T-cell (primary cell): ENCODE data around the gene CNTN5. TPM values are rescaled to one million over a fixed set of nuclear protein-coding genes. Genes with fewer than 3 reads are reported as not detected.

Experiments used
- ATAC-seq, 4 experiments: fragments of 200-7000 bp in 3 of 4; fragments of 150-1000 bp in 1 of 4; cut with Tn5 transposase; replicated peaks in 1 of 4; 1 replicate in 3 of 4; 2 replicates in 1 of 4; pipeline ENCODE4 v1.10.0; 2021; ENCODE audit warnings: moderate library complexity in 3 of 4, mild to moderate bottlenecking in 2 of 4, moderate number of reproducible peaks in 1 of 4
- CTCF ChIA-PET, 2 donors: fragments of 300-600 bp; sonication (Branson Sonifier 250); formaldehyde crosslinking; loops; one replicate each; lab custom pipeline; 2022; ENCODE audit warnings: antibody characterized with exemption in 2 of 2; lab: Charles Lee
- POLR2A ChIA-PET, 2 donors: fragments of 300-600 bp; sonication (Branson Sonifier 250); formaldehyde crosslinking; loops; one replicate each; lab custom pipeline; 2022; ENCODE audit warnings: antibody characterized with exemption in 2 of 2; lab: Charles Lee
- DNase-seq, 35 experiments: peaks; one replicate each; pipeline versions ENCODE4 v3.0.0 to v3.0.0-alpha.2; 2013 to 2023
- H3K27ac ChIP-seq: one replicate; pipeline ENCODE4 v1.5.1; 2013; ENCODE audit warnings: low read length
- H3K27me3 ChIP-seq, 2 experiments: replicated peaks in 1 of 2; 1 replicate in 1 of 2; 2 replicates in 1 of 2; pipeline versions ENCODE4 v1.6.1 to v1.7.0; 2013; ENCODE audit warnings: low read length in 1 of 2, mixed read lengths in 1 of 2; ENCODE audit not compliant: control insufficient read depth in 2 of 2, insufficient read depth in 2 of 2; ENCODE audit errors: extremely low read depth in 1 of 2
- H3K36me3 ChIP-seq, 2 donors: 1 replicate in 1 of 2; 2 replicates in 1 of 2; pipeline versions ENCODE4 v1.6.1 to v1.7.0; 2013; ENCODE audit warnings: low read length in 1 of 2; ENCODE audit not compliant: control insufficient read depth in 2 of 2, insufficient read depth in 1 of 2; ENCODE audit errors: extremely low read depth in 1 of 2
- H3K4me1 ChIP-seq, 2 experiments: 1 replicate in 1 of 2; 2 replicates in 1 of 2; pipeline versions ENCODE4 v1.6.1 to v1.7.0; 2013; ENCODE audit warnings: low read length in 2 of 2, mixed read lengths in 1 of 2; ENCODE audit not compliant: insufficient read depth in 2 of 2, control insufficient read depth in 1 of 2; ENCODE audit errors: extremely low read depth in 1 of 2
- H3K4me3 ChIP-seq, 2 donors: 1 replicate in 1 of 2; 2 replicates in 1 of 2; pipeline versions ENCODE4 v1.5.1 to v1.7.0; 2013; ENCODE audit warnings: mild to moderate bottlenecking in 2 of 2, low read length in 1 of 2, moderate library complexity in 1 of 2; ENCODE audit not compliant: control insufficient read depth in 1 of 2; ENCODE audit errors: extremely low read depth in 1 of 2
- H3K9me3 ChIP-seq: 2 replicates; pipeline ENCODE4 v1.7.0; 2013
- H3K27ac Mint-ChIP-seq, 2 donors: one replicate each; pipeline ENCODE4 v1.8.0; 2020 to 2021; ENCODE audit warnings: mild to moderate bottlenecking in 2 of 2, mixed read lengths in 2 of 2
- H3K27me3 Mint-ChIP-seq, 2 donors: one replicate each; pipeline ENCODE4 v1.8.0; 2021 to 2022; ENCODE audit warnings: mixed read lengths in 2 of 2
- H3K36me3 Mint-ChIP-seq: one replicate; pipeline ENCODE4 v1.8.0; 2021; ENCODE audit warnings: mixed read lengths
- H3K4me1 Mint-ChIP-seq, 3 donors: one replicate each; pipeline ENCODE4 v1.8.0; 2020 to 2022; ENCODE audit warnings: mixed read lengths in 3 of 3, mild to moderate bottlenecking in 1 of 3
- H3K4me3 Mint-ChIP-seq, 3 donors: one replicate each; pipeline ENCODE4 v1.8.0; 2020 to 2022; ENCODE audit warnings: mild to moderate bottlenecking in 3 of 3, mixed read lengths in 3 of 3, moderate library complexity in 3 of 3
- H3K9me3 Mint-ChIP-seq, 3 donors: one replicate each; pipeline ENCODE4 v1.8.0; 2020 to 2022; ENCODE audit warnings: mixed read lengths in 3 of 3
- WGBS: methylation state at CpG from one replicate; pipeline ENCODE4 v1.1.5; 2013; ENCODE audit warnings: missing lambda C conversion rate; ENCODE audit not compliant: insufficient coverage; 5-methylcytosine and 5-hydroxymethylcytosine counted together
- total RNA-seq, 35 experiments: library from RNA in 6 of 35; stranded (reverse) in 6 of 35; fragments of 120-200 nt in 1 of 35; gene quantifications; one replicate each; pipeline versions ENCODE4 v1.2.1 to v1.2.4 and lab custom pipeline; 2013 to 2026

The CNTN5 gene
- total RNA-seq, 5 donors from 2014 or later (not counting 1 experiment from before 2014, with no cell fraction given) = not detected

- H3K27me3 ChIP-seq = no peaks in the 10 kb centered on the region
- H3K4me1 ChIP-seq = no peaks in the 10 kb centered on the region
- WGBS = no CpG with 5 or more reads among the region's 6 CpGs
- H3K27ac ChIP-seq = no peak overlapping the region
- ATAC-seq (no peak), DNase-seq (no peak)
- no peaks in the 10 kb centered on the region for H3K36me3 Mint-ChIP-seq
- POLR2A ChIA-PET = no interaction called here
- no peaks in the 10 kb centered on the region for H3K4me1 Mint-ChIP-seq
- no peaks in the 10 kb centered on the region for H3K9me3 ChIP-seq
- H3K9me3 Mint-ChIP-seq = peaks cover 22 to 47% (median 36%) of the 10 kb centered on the region in 3 donors
- no peak overlapping the region for H3K27ac Mint-ChIP-seq
- H3K27me3 Mint-ChIP-seq = no peaks in the 10 kb centered on the region
- CTCF ChIA-PET = no interaction called here
- no peak overlapping the region for H3K4me3 ChIP-seq
- no peaks in the 10 kb centered on the region for H3K36me3 ChIP-seq
- no peak overlapping the region for H3K4me3 Mint-ChIP-seq
Observed at GRCh38 chr11:99693941-99694492, 673.3 kb downstream of the CNTN5 start.

DNA sequence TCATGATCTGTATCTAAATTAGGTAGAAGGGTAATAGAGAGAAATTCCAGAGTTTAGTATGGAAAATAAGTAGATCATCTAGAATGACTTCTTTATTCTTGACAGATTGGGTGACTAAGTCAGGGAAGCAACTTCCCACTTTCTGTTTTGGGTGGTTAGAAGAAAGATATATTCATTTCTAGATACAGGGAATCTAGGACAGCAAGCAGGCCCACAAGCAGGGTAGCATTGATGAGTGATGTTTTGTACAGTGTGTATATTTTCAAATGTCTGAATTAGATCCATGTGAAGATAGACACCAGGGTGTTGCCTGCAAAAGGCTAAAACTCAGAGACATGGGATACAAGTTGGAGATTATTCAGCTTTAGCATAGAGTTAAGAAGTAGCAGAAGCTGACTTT is 674.4 kb downstream of the CNTN5 start:
- DNase-seq (no peak), ATAC-seq (no peak)
- H3K27ac ChIP-seq = no peak overlapping the region
- Mint-ChIP-seq H3K27me3 (no peaks in the 10 kb centered on the region), H3K27ac (no peak overlapping the region), H3K4me1 (no peaks in the 10 kb centered on the region), H3K36me3 (no peaks in the 10 kb centered on the region), H3K4me3 (no peak overlapping the region), H3K9me3 (peaks cover 22 to 39% (median 30%) of the 10 kb centered on the region in 3 donors)
- ChIA-PET CTCF (no interaction called here), POLR2A (no interaction called here)
- no peaks in the 10 kb centered on the region for H3K9me3 ChIP-seq
- H3K36me3 ChIP-seq = no peaks in the 10 kb centered on the region
- no peaks in the 10 kb centered on the region for H3K27me3 ChIP-seq
- H3K4me1 ChIP-seq = no peaks in the 10 kb centered on the region
- H3K4me3 ChIP-seq = no peak overlapping the region

DNA sequence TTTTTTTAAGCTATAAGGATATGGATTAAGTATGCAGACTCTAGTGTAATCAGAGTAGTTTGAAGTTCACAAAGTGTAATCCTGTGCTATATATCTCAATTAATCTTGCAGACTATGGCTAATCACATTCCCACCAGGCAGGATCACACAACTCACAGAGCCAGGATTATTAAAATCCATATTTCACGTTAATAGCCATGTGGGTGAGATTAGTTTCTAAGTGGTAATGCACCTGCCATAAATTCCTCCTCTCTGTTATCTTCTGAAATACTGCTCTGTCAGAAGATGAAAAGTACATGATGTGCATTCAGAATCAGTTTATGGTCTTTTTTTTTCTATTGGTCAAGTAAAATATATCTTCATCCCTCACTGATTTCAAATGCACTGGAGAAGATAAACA is 686.1 kb downstream of the CNTN5 start:
- CTCF ChIA-PET = no interaction called here
- no CpG with 5 or more reads among the region's 1 CpG for WGBS
- no peaks in the 10 kb centered on the region for H3K9me3 ChIP-seq
- no peak overlapping the region for H3K27ac ChIP-seq
- Mint-ChIP-seq H3K4me1 (no peaks in the 10 kb centered on the region), H3K9me3 (peaks cover 13 to 14% (median 14%) of the 10 kb centered on the region in 3 donors), H3K27ac (no peak overlapping the region), H3K36me3 (no peaks in the 10 kb centered on the region), H3K4me3 (no peak overlapping the region), H3K27me3 (no peaks in the 10 kb centered on the region)
- H3K4me3 ChIP-seq = no peak overlapping the region
- no peak for ATAC-seq
- no peaks in the 10 kb centered on the region for H3K36me3 ChIP-seq
- DNase-seq = no peak
- H3K27me3 ChIP-seq = no peaks in the 10 kb centered on the region
- no peaks in the 10 kb centered on the region for H3K4me1 ChIP-seq
- POLR2A ChIA-PET = interaction anchor here in 1 of 2 donors (0.6 kb wide), 1 partner anchor 73 kb away, joined by 4 read pairs; no protein-coding TSS in a partner anchor

DNA sequence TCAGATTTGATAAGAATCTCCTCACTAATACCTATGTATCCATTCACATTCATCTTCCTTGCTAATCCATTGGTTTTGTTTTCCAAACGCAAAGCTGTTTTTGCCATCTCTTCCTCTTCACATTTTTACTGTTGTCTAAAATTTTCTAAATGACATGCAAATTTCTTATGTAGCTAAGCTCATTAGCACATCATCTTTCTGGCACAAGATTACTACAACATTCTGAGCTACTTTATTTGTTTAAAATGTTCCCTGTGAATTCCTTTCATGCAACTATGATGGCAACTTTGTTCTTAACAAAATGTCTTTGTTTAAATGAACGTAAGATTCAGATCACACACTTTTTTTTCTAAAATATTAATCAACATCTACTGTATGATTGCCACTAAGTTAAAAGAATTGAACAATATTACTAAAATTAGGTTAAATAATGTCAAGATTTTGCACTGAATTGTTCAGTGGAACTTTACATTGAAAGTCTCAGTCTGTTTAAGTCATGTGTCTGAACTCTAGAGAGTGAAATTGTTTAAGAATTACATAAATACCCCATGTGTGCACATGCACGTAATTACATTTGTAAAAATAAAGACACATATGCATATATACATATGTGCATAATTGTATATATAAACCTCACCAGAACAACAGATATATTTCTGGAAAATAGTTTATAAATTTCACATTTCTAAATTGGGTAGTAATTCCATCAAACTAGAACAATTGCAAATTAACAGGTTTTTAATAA is 688.4 kb downstream of the CNTN5 start:
- Mint-ChIP-seq H3K36me3 (no peaks in the 10 kb centered on the region), H3K27me3 (no peaks in the 10 kb centered on the region), H3K9me3 (peaks cover 19 to 23% (median 19%) of the 10 kb centered on the region in 3 donors), H3K4me1 (no peaks in the 10 kb centered on the region), H3K4me3 (no peak overlapping the region), H3K27ac (no peak overlapping the region)
- Histone ChIP-seq H3K36me3 (no peaks in the 10 kb centered on the region), H3K9me3 (no peaks in the 10 kb centered on the region), H3K4me1 (no peaks in the 10 kb centered on the region), H3K27me3 (no peaks in the 10 kb centered on the region), H3K4me3 (no peak overlapping the region), H3K27ac (no peak overlapping the region)
- ATAC-seq = no peak
- ChIA-PET POLR2A (no interaction called here), CTCF (no interaction called here)
- 80% methylated on average over 1 of the region's 3 CpGs for WGBS
- DNase-seq = no peak

DNA sequence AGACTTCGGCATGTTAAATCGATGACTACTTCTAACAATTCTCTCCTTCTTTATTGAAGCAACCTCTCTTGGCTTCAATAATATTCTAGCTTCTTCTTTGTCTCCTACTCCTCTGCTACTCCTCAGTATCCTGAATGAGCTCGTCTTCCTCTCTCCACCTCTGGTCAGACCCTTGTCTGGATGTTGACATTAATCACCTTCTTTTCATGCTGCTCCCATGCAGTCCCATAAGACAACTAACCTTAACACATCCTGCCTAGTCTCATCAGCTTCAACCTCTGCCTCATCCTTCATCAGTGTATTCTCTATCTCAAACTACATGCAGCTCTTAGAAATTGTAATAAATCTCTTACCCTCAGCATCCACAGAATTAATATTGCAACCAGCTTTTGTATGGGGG is 695.6 kb downstream of the CNTN5 start:
- no peaks in the 10 kb centered on the region for H3K27me3 Mint-ChIP-seq
- no peaks in the 10 kb centered on the region for H3K4me1 Mint-ChIP-seq
- Histone ChIP-seq H3K4me3 (no peak overlapping the region), H3K27me3 (no peaks in the 10 kb centered on the region), H3K9me3 (no peaks in the 10 kb centered on the region), H3K36me3 (no peaks in the 10 kb centered on the region), H3K27ac (no peak overlapping the region), H3K4me1 (no peaks in the 10 kb centered on the region)
- H3K9me3 Mint-ChIP-seq = peaks cover 18 to 31% (median 25%) of the 10 kb centered on the region in 3 donors
- no peaks in the 10 kb centered on the region for H3K36me3 Mint-ChIP-seq
- no peak for DNase-seq
- no peak for ATAC-seq
- 67% methylated on average over 3 of the region's 3 CpGs for WGBS
- ChIA-PET POLR2A (no interaction called here), CTCF (interaction anchor here in 1 of 2 donors (0.7 kb wide), 1 partner anchor 9 kb away, joined by 4 read pairs; no protein-coding TSS in a partner anchor)
- no peak overlapping the region for H3K27ac Mint-ChIP-seq
- H3K4me3 Mint-ChIP-seq = no peak overlapping the region

GRCh38 chr11:99718291-99718690 is 697.5 kb downstream of the CNTN5 start:
- ATAC-seq = no peak
- no peaks in the 10 kb centered on the region for H3K36me3 ChIP-seq
- CTCF ChIA-PET = no interaction called here
- H3K27ac ChIP-seq = no peak overlapping the region
- Mint-ChIP-seq H3K27ac (no peak overlapping the region), H3K4me3 (no peak overlapping the region), H3K4me1 (no peaks in the 10 kb centered on the region), H3K36me3 (no peaks in the 10 kb centered on the region), H3K9me3 (peaks cover 19 to 28% (median 20%) of the 10 kb centered on the region in 3 donors), H3K27me3 (no peaks in the 10 kb centered on the region)
- H3K27me3 ChIP-seq = no peaks in the 10 kb centered on the region
- DNase-seq = no peak
- no peaks in the 10 kb centered on the region for H3K9me3 ChIP-seq
- H3K4me1 ChIP-seq = no peaks in the 10 kb centered on the region
- POLR2A ChIA-PET = no interaction called here
- no peak overlapping the region for H3K4me3 ChIP-seq
